ENCODE measurements around the gene IL12RB2.

IL12RB2 gene

GRCh38 chr1:67294836-67295617 lies 12.6 kb upstream of the IL12RB2 start:
- peaks cover 3% of the 10 kb centered on the region for H3K36me3 Mint-ChIP-seq
- H3K4me3 Mint-ChIP-seq = no peak overlapping the region
- no peaks in the 10 kb centered on the region for H3K9me3 Mint-ChIP-seq (ENCODE audit: low read depth)
- peaks cover 8% of the 10 kb centered on the region for H3K27me3 Mint-ChIP-seq
- H3K4me1 Mint-ChIP-seq (ENCODE audit: low read depth) = no peaks in the 10 kb centered on the region
- no peak overlapping the region for H3K27ac Mint-ChIP-seq

- Mint-ChIP-seq H3K36me3 (no peaks in the 10 kb centered on the region), H3K9me3 (ENCODE audit: low read depth) (no peaks in the 10 kb centered on the region), H3K27ac (no peak overlapping the region), H3K27me3 (peaks cover 4% of the 10 kb centered on the region), H3K4me1 (ENCODE audit: low read depth) (peaks cover 1% of the 10 kb centered on the region), H3K4me3 (no peak overlapping the region)
These were observed 8.9 kb upstream of the IL12RB2 start for GRCh38 chr1:67298762-67299161.

- H3K27ac Mint-ChIP-seq = no peak overlapping the region
- H3K36me3 Mint-ChIP-seq = no peaks in the 10 kb centered on the region
- peaks cover 4% of the 10 kb centered on the region for H3K27me3 Mint-ChIP-seq
- H3K4me3 Mint-ChIP-seq = no peak overlapping the region
- H3K9me3 Mint-ChIP-seq (ENCODE audit: low read depth) = no peaks in the 10 kb centered on the region
- H3K4me1 Mint-ChIP-seq (ENCODE audit: low read depth) = peaks cover 6% of the 10 kb centered on the region
These were observed 8.4 kb upstream of the IL12RB2 start for GRCh38 chr1:67299296-67299695.

- no peaks in the 10 kb centered on the region for H3K9me3 Mint-ChIP-seq (ENCODE audit: low read depth)
- H3K4me1 Mint-ChIP-seq (ENCODE audit: low read depth) = peaks cover 10% of the 10 kb centered on the region
- H3K4me3 Mint-ChIP-seq = no peak overlapping the region
- H3K36me3 Mint-ChIP-seq = no peaks in the 10 kb centered on the region
- no peak overlapping the region for H3K27ac Mint-ChIP-seq
- peaks cover 2% of the 10 kb centered on the region for H3K27me3 Mint-ChIP-seq
These were observed 7.1 kb upstream of the IL12RB2 start for GRCh38 chr1:67300561-67300960.

DNA sequence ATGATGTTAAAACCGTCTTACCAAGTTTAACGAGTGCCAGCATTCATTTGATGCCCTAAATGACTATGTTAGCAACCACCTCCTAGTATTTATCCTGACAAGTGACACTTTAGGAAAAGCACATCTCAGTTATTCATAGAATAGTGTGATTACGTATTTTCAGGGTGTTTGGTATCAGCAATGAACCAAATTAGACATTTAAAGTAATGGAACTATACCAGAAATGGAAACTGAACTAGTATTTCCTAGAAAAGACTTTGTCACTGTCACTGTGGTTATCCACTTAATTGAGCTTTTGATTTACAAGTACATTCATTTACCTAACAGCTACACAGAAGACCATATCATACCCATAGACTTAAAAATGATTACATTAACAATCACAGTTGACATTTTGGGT lies 3.6 kb upstream of the IL12RB2 start:
- Mint-ChIP-seq H3K36me3 (no peaks in the 10 kb centered on the region), H3K27me3 (peaks cover 4% of the 10 kb centered on the region), H3K27ac (peak overlapping the region; percentile 83), H3K4me1 (ENCODE audit: low read depth) (peaks cover 21% of the 10 kb centered on the region), H3K9me3 (ENCODE audit: low read depth) (no peaks in the 10 kb centered on the region), H3K4me3 (no peak overlapping the region)

DNA sequence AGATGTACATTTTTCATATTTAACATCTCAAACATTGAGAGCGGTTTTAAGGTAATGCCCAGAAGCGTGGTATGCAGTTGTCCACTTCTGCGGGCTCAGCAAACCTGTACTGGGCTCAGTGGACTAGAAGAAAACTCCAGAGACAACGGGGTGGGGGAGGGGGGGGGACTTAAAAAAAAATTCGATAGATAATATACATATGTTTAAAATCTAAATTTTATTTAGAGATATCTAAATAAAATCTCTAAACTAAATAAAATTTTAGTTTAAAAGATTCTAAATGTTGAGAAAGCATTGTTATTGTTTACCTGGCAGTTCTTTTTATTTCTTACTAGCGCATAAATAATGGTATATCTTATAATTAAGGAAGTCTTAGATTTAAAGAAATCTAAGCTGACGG lies 1.1 kb upstream of the IL12RB2 start:
- Mint-ChIP-seq H3K4me1 (ENCODE audit: low read depth) (peaks cover 24% of the 10 kb centered on the region), H3K27me3 (peaks cover 6% of the 10 kb centered on the region), H3K36me3 (no peaks in the 10 kb centered on the region), H3K27ac (no peak overlapping the region), H3K4me3 (peak overlapping the region; percentile 58), H3K9me3 (ENCODE audit: low read depth) (no peaks in the 10 kb centered on the region)

DNA sequence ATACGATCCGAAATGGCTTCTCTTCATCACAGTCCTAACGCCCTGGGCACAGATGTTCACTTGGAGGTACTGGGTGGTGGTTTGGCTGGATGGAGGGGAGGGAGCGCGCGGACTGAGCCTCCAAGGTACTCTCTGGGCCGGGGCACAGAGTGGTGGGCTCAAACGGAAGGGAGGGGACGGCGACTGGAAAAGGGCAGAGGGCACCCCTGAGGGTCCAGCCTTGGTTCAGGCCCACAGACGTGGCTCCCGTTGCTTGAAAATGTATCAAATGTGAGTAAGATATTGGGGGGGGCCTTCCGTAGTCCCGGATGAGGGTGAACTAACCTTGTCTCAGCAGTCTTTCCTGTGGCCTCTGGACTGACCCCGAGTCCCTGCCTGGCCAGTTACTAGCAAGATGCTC lies 463 bp downstream of the IL12RB2 start:
- no peaks in the 10 kb centered on the region for H3K9me3 Mint-ChIP-seq (ENCODE audit: low read depth)
- H3K36me3 Mint-ChIP-seq = no peaks in the 10 kb centered on the region
- H3K27ac Mint-ChIP-seq = peak overlapping the region; percentile 92
- peaks cover 6% of the 10 kb centered on the region for H3K27me3 Mint-ChIP-seq
- peak overlapping the region; percentile 91 for H3K4me3 Mint-ChIP-seq
- peaks cover 27% of the 10 kb centered on the region for H3K4me1 Mint-ChIP-seq (ENCODE audit: low read depth)

GRCh38 chr1:67312615-67313014 lies 4.9 kb downstream of the IL12RB2 start:
- no peaks in the 10 kb centered on the region for H3K36me3 Mint-ChIP-seq
- peaks cover 22% of the 10 kb centered on the region for H3K4me1 Mint-ChIP-seq (ENCODE audit: low read depth)
- peaks cover 6% of the 10 kb centered on the region for H3K27me3 Mint-ChIP-seq
- H3K4me3 Mint-ChIP-seq = no peak overlapping the region
- no peaks in the 10 kb centered on the region for H3K9me3 Mint-ChIP-seq (ENCODE audit: low read depth)
- H3K27ac Mint-ChIP-seq = no peak overlapping the region

DNA sequence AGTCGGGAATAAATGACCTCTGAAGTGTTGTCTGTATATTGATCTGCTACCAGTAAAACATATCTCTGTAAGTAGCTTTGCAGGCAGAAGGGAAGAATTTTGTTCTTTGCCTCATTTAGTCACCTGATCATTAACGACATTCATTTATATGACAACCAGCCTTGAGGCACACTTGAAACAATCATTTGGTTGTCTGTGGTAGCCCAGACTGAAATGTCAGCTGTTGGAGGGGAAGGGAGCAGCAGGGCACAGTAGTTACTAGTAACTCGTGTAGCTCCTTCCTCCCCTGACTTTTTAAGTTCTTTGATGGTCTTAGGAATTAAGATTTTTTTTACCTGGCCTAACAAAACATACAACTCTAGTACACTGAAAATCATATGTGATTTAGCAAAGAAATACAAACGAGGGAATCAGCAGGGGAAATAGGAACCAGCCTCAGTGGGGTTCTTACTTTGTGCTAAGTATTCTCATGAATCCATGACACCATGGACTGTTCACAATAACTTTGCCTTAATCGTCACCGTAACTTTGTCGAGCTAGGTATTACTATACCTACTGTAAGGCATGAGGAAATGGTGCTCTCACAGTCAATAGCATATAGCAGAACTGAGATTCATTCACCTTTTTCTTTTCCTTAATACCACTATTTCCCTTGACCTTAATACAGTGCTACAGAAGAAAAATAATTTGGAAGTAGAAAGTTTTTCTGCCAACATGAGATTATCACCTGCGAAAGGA lies 6.4 kb downstream of the IL12RB2 start:
- Mint-ChIP-seq H3K4me3 (no peak overlapping the region), H3K27me3 (peaks cover 2% of the 10 kb centered on the region), H3K36me3 (no peaks in the 10 kb centered on the region), H3K4me1 (ENCODE audit: low read depth) (peaks cover 19% of the 10 kb centered on the region), H3K27ac (peak overlapping the region; percentile 30), H3K9me3 (ENCODE audit: low read depth) (no peaks in the 10 kb centered on the region)

DNA sequence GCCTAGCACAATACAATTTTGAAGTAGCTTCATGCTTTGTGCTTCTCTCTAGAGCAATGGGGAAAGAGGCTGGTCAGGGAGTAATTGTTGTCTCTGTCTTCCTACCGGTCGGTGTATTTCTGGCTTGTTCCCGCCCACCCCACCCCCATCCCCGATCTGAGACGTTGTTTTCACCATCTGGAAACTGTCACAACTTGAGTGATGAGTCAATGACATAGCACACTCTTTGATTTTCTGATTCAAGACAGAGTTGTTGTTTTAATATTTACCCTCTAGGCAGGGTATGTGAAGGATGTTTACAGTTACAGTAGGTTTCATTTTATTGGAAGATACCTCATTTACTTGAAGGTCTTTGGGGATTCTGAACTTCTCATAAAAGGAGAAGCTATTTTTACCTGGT lies 7.0 kb downstream of the IL12RB2 start:
- no peaks in the 10 kb centered on the region for H3K27me3 Mint-ChIP-seq
- H3K4me1 Mint-ChIP-seq (ENCODE audit: low read depth) = peaks cover 17% of the 10 kb centered on the region
- peak overlapping the region; percentile 70 for H3K27ac Mint-ChIP-seq
- H3K4me3 Mint-ChIP-seq = no peak overlapping the region
- peaks cover under 1% of the 10 kb centered on the region for H3K36me3 Mint-ChIP-seq
- H3K9me3 Mint-ChIP-seq (ENCODE audit: low read depth) = no peaks in the 10 kb centered on the region

DNA sequence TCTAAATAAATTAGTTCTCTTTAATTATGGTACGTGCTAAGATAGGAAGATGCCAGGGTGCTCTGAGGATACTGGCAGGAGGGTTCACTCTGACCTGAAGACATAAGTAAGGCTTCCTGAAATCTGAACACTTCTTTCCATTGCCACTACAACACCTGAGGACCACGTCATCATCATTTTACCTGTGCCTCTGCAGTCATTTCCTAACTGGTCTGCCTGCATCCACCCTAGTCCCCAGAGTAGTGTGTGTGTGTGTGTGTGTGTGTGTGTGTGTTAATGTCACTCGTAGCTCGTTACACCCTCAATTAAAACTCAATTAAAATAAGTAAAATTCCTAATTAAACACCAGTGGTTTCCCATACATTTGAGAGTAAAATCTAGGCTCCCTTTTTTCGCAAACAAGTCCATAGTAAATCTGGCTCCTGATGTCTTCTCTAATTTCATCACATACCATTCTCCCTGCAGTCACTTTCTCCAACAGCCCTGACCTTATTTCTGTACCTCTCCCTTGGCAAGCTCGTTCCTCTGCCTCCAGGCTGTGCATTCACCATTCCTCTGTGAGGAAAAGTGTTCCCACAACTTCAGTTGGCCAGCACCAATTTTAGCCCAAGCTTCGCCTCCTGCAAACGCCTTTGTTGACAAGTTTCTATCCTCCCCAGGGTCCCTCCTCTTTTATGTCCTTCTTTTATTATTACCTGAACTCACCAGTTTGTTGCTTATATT lies 8.7 kb downstream of the IL12RB2 start:
- Mint-ChIP-seq H3K9me3 (ENCODE audit: low read depth) (no peaks in the 10 kb centered on the region), H3K27ac (no peak overlapping the region), H3K27me3 (no peaks in the 10 kb centered on the region), H3K4me1 (ENCODE audit: low read depth) (peaks cover 16% of the 10 kb centered on the region), H3K4me3 (no peak overlapping the region), H3K36me3 (peaks cover 4% of the 10 kb centered on the region)

GRCh38 chr1:67316918-67317317 lies 9.2 kb downstream of the IL12RB2 start:
- no peak overlapping the region for H3K27ac Mint-ChIP-seq
- H3K9me3 Mint-ChIP-seq (ENCODE audit: low read depth) = no peaks in the 10 kb centered on the region
- peaks cover 10% of the 10 kb centered on the region for H3K36me3 Mint-ChIP-seq
- no peak overlapping the region for H3K4me3 Mint-ChIP-seq
- H3K4me1 Mint-ChIP-seq (ENCODE audit: low read depth) = peaks cover 16% of the 10 kb centered on the region
- H3K27me3 Mint-ChIP-seq = no peaks in the 10 kb centered on the region

GRCh38 chr1:67317803-67318202 lies 10.1 kb downstream of the IL12RB2 start:
- no peak overlapping the region for H3K27ac Mint-ChIP-seq
- peaks cover 16% of the 10 kb centered on the region for H3K36me3 Mint-ChIP-seq
- H3K9me3 Mint-ChIP-seq (ENCODE audit: low read depth) = no peaks in the 10 kb centered on the region
- H3K27me3 Mint-ChIP-seq = no peaks in the 10 kb centered on the region
- no peak overlapping the region for H3K4me3 Mint-ChIP-seq
- peaks cover 12% of the 10 kb centered on the region for H3K4me1 Mint-ChIP-seq (ENCODE audit: low read depth)

GRCh38 chr1:67322442-67322841 lies 14.8 kb downstream of the IL12RB2 start:
- Mint-ChIP-seq H3K9me3 (ENCODE audit: low read depth) (no peaks in the 10 kb centered on the region), H3K4me1 (ENCODE audit: low read depth) (peaks cover 5% of the 10 kb centered on the region), H3K36me3 (peaks cover 25% of the 10 kb centered on the region), H3K27ac (no peak overlapping the region), H3K27me3 (peaks cover 1% of the 10 kb centered on the region), H3K4me3 (no peak overlapping the region)

- H3K27me3 Mint-ChIP-seq = peaks cover 1% of the 10 kb centered on the region
- H3K36me3 Mint-ChIP-seq = peaks cover 28% of the 10 kb centered on the region
- H3K27ac Mint-ChIP-seq = no peak overlapping the region
- H3K4me1 Mint-ChIP-seq (ENCODE audit: low read depth) = peaks cover 5% of the 10 kb centered on the region
- no peaks in the 10 kb centered on the region for H3K9me3 Mint-ChIP-seq (ENCODE audit: low read depth)
- no peak overlapping the region for H3K4me3 Mint-ChIP-seq
These were observed 15.4 kb downstream of the IL12RB2 start for GRCh38 chr1:67323087-67323486.

All from activated naive CD8-positive, alpha-beta T cell (primary cell).